Measurements from ENCODE around the gene GPHB5. TPM values are rescaled to one million over a fixed set of nuclear protein-coding genes. Genes with fewer than 3 reads are reported as not detected.

The GPHB5 gene
- total RNA-seq, 1 experiment from 2014 or later: not detected

DNA sequence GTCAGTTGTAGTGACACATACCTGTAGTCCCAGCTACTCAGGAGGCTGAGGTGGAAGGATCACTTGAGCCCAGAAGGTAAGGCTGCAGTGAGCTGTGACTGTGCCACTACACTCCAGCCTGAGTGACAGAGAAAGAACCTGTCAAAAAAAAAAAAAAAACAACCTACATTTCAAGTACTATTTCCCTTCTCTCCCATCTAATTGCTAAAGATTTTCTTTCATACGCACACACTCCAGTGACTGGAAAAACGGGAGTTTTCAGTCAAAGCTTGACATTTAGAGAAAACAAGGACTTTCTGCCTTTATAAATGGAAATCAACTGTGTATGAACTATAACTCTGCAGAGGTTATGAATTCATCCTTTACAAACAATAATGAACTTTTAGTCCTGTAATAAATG lies 25.9 kb downstream of the GPHB5 start:
- Histone ChIP-seq H2BK5ac (ENCODE audit: insufficient read length, low read length) (no peak overlapping the region), H3K18ac (ENCODE audit: insufficient read length, low read depth, low read length) (no peak overlapping the region), H3K14ac (ENCODE audit: insufficient read depth, low read length) (no peak overlapping the region), H3T11ph (ENCODE audit: low read length) (no peak overlapping the region), H3K79me2 (ENCODE audit: insufficient read depth, low read length) (no peaks in the 10 kb centered on the region), H4K5ac (ENCODE audit: insufficient read length, low read depth, low read length) (no peak overlapping the region), H3K23ac (ENCODE audit: insufficient read length, low read depth, low read length) (no peak overlapping the region), H4K91ac (ENCODE audit: insufficient read length, low read depth, low read length) (no peak overlapping the region), H3K4me1 (ENCODE audit: insufficient read depth, low read length) (no peaks in the 10 kb centered on the region), H3K23me2 (ENCODE audit: insufficient read length, low read depth, low read length, poor library complexity, severe bottlenecking) (no peaks in the 10 kb centered on the region), H3K4ac (ENCODE audit: low read depth, low read length) (no peak overlapping the region), H2BK120ac (ENCODE audit: low read depth, low read length, poor library complexity, severe bottlenecking) (no peak overlapping the region), H2AK5ac (ENCODE audit: insufficient read length, low read length) (no peak overlapping the region), H3K4me2 (ENCODE audit: insufficient read depth, insufficient read length, low read length) (no peak overlapping the region), H3K9ac (ENCODE audit: extremely low read depth, insufficient read length, low read length) (no peak overlapping the region), H3K27ac (ENCODE audit: insufficient read length, low read depth, low read length) (no peak overlapping the region), H2BK20ac (ENCODE audit: low read depth, low read length, poor library complexity, severe bottlenecking) (no peak overlapping the region), H4K8ac (replicated peaks; ENCODE audit: insufficient read length, low read depth, low read length) (no peak overlapping the region), H3K27me3 (ENCODE audit: insufficient read depth, low read length) (no peaks in the 10 kb centered on the region), H3K79me1 (ENCODE audit: insufficient read depth, low read depth, low read length, poor library complexity, severe bottlenecking) (no peaks in the 10 kb centered on the region), H2AFZ (ENCODE audit: low read length) (no peak overlapping the region), H3K9me3 (ENCODE audit: control insufficient read depth, low read depth, low read length) (no peaks in the 10 kb centered on the region), H2BK12ac (ENCODE audit: insufficient read length, low read depth, low read length) (no peak overlapping the region), H3K56ac (ENCODE audit: insufficient read length, low read depth, low read length) (no peak overlapping the region), H4K20me1 (ENCODE audit: control insufficient read depth, insufficient read depth, insufficient read length) (no peaks in the 10 kb centered on the region), H2BK15ac (ENCODE audit: low read depth, low read length) (no peak overlapping the region)
- Mint-ChIP-seq H3K36me3 (ENCODE audit: insufficient read depth in 1 of 3, low read depth in 3 of 3) (no peaks in the 10 kb centered on the region), H3K27ac (no peak overlapping the region), H3K9me3 (no peaks in the 10 kb centered on the region), H3K27me3 (ENCODE audit: low read depth) (no peaks in the 10 kb centered on the region), H3K4me1 (peaks cover 23 to 29% of the 10 kb centered on the region in 2 experiments), H3K4me3 (no peak overlapping the region)
- WGBS (ENCODE audit: extremely low coverage, insufficient read length, low lambda C conversion rate): no CpG with 5 or more reads among the region's 2 CpGs
- TF ChIP-seq, protein P1, sequence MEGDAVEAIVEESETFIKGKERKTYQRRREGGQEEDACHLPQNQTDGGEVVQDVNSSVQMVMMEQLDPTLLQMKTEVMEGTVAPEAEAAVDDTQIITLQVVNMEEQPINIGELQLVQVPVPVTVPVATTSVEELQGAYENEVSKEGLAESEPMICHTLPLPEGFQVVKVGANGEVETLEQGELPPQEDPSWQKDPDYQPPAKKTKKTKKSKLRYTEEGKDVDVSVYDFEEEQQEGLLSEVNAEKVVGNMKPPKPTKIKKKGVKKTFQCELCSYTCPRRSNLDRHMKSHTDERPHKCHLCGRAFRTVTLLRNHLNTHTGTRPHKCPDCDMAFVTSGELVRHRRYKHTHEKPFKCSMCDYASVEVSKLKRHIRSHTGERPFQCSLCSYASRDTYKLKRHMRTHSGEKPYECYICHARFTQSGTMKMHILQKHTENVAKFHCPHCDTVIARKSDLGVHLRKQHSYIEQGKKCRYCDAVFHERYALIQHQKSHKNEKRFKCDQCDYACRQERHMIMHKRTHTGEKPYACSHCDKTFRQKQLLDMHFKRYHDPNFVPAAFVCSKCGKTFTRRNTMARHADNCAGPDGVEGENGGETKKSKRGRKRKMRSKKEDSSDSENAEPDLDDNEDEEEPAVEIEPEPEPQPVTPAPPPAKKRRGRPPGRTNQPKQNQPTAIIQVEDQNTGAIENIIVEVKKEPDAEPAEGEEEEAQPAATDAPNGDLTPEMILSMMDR (conservative IDR thresholded peaks at IDR 0.05): no peak
- DNase-seq: no peak
